Testis (tissue), 3 donors: ENCODE results near the gene TWF2. TPM values are rescaled to one million over a fixed set of nuclear protein-coding genes. Genes with fewer than 3 reads are reported as not detected.

Experiments
- DNase-seq: peaks from one replicate; pipeline ENCODE4 v3.0.0-alpha.2; 2019
- H3K27ac ChIP-seq, 2 donors: fragments of 200-600 bp; sonication (generic); one replicate each; pipeline ENCODE4 v1.5.1; 2019
- H3K27me3 ChIP-seq: fragments of 200-600 bp; sonication (generic); one replicate; pipeline ENCODE4 v1.5.1; 2019
- H3K36me3 ChIP-seq: fragments of 200-600 bp; sonication (generic); one replicate; pipeline ENCODE4 v1.5.1; 2017; ENCODE audit warnings: low read depth; ENCODE audit errors: missing control alignments
- H3K4me1 ChIP-seq: fragments of 200-600 bp; sonication (generic); one replicate; pipeline ENCODE4 v1.5.1; 2019
- H3K4me3 ChIP-seq, 2 donors: fragments of 200-600 bp; sonication (generic); one replicate each; pipeline ENCODE4 v1.5.1; 2017 to 2019
- H3K9me3 ChIP-seq: fragments of 200-600 bp; sonication (generic); one replicate; pipeline ENCODE4 v1.5.1; 2017
- CTCF ChIP-seq, 3 experiments: fragments of 450-650 bp in 2 of 3; fragments of 200-600 bp in 1 of 3; sonication (generic) in 1 of 3; IDR thresholded peaks; one replicate each; pipeline ENCODE4 v1.5.1; 2016 to 2019; ENCODE audit warnings: antibody characterized with exemption in 3 of 3, mild to moderate bottlenecking in 2 of 3, moderate library complexity in 1 of 3
- POLR2A ChIP-seq: fragments of 450-650 bp; IDR thresholded peaks from one replicate; pipeline ENCODE4 v1.6.1; 2017; ENCODE audit warnings: antibody characterized with exemption, mild to moderate bottlenecking, moderate library complexity
- WGBS, 2 donors: methylation state at CpG; one replicate each; pipeline ENCODE4 v1.1.5; 2018; 5-methylcytosine and 5-hydroxymethylcytosine counted together
- intact Hi-C: fragments of 100-400 bp; cut with DNase I; formaldehyde crosslinking; loops from one replicate; pipeline ENCODE4 v1.15.1; 2023; ENCODE audit warnings: low total_unique reads
- microRNA counts, 2 donors: library from miRNA; unstranded; fragments of <30 nt; microRNA quantifications; one replicate each; lab custom pipeline; 2016
- microRNA-seq, 2 donors: library from miRNA; unstranded; fragments of <30 nt; microRNA quantifications; one replicate each; pipeline ENCODE4, GENCODE V29; 2016; ENCODE audit warnings: borderline number of aligned reads in 2 of 2, borderline replicate concordance in 1 of 2
- polyA plus RNA-seq: library from polyadenylated mRNA; stranded (reverse); fragments of 350-450 nt; fragmentation: Illumina TruSeq; extraction: RNeasy Lipid Tissue Mini Kit (QIAGEN cat#74804); gene quantifications from one replicate; pipeline ENCODE4 v1.2.3, GENCODE V29; 2014; ENCODE audit warnings: low read depth, low replicate concordance; ENCODE audit not compliant: insufficient read depth
- small RNA-seq, 2 donors: library from RNA; depleted of rRNA; stranded (forward); fragments of <200 nt; gene quantifications; one replicate each; pipeline ENCODE3, GENCODE V24; 2016
- total RNA-seq, 2 donors: library from RNA; depleted of rRNA; stranded (reverse); fragments of >200 nt; gene quantifications; one replicate each; pipeline ENCODE4 v1.2.3, GENCODE V29; 2016

The TWF2 gene
- total and polyA plus RNA-seq, 3 donors from 2014 or later, result 30.0 to 58.1 (median 36.5) TPM

GRCh38 chr3:52181543-52181942 lies 57.4 kb downstream of the TWF2 start:
- 37 to 38% methylated on average over 3 to 4 of the region's 4 CpGs for WGBS, 2 donors

More at GRCh38 chr3:52181543-52181942, 57.4 kb downstream of the TWF2 start:
- DNase-seq, result peak; percentile 49
- Histone ChIP-seq H3K27me3 (no peaks in the 10 kb centered on the region), H3K4me1 (peaks cover 36% of the 10 kb centered on the region), H3K4me3 (no peak overlapping the region), H3K9me3 (no peaks in the 10 kb centered on the region), H3K36me3 (no peaks in the 10 kb centered on the region), H3K27ac (peak overlapping the region in 1 of 2 donors; percentile 1)
- TF ChIP-seq POLR2A (no peak), CTCF (IDR thresholded peaks at IDR 0.05) (no peak)
- intact Hi-C loops, result no loop called here

MicroRNA genes within 50 kb of the gene (microRNA counts, 767-probe panel; counts per million panel counts)
- 12,334 to 13,380 counts per million in 2 donors for microRNA hsa-let-7g-5p (lab: Ali Mortazavi, UCI)

Small RNA genes within 50 kb of the gene (microRNA-seq; reads per million reads assigned to microRNA genes)
- 179,815 to 181,170 reads per million in 2 donors for gene MIRLET7G

Small RNA genes within 50 kb of the gene (small RNA-seq; reads per million reads assigned to genes)
- 257 to 395 reads per million in 2 donors for gene MIRLET7G

Other genes with a start within 250 kb of the TWF2 start
- 100 to 1,000 TPM; 491 to 999 TPM for gene RPL29, start 243.3 kb downstream of the TWF2 start, total RNA-seq
- 965 TPM for gene RPL29, start 243.3 kb downstream of the TWF2 start, polyA plus RNA-seq
- gene DUSP7, start 182.6 kb downstream of the TWF2 start, total RNA-seq, result 10 to 100 TPM; 40.6 to 48.8 TPM
- gene DUSP7, start 182.6 kb downstream of the TWF2 start, polyA plus RNA-seq, result 25.1 TPM
- gene POC1A, start 84.7 kb downstream of the TWF2 start, total RNA-seq, result 10 to 100 TPM; 16.7 to 21.7 TPM
- 36.1 TPM for gene POC1A, start 84.7 kb downstream of the TWF2 start, polyA plus RNA-seq
- gene ALAS1, start 41.0 kb downstream of the TWF2 start, total RNA-seq, result 10 to 100 TPM; 49.9 to 51.4 TPM
- gene ALAS1, start 41.0 kb downstream of the TWF2 start, polyA plus RNA-seq, result 54.2 TPM
- gene TLR9, start 13.5 kb downstream of the TWF2 start, total RNA-seq, result under 1 TPM; 0.08 to 0.25 TPM
- gene TLR9, start 13.5 kb downstream of the TWF2 start, polyA plus RNA-seq, result 0.20 TPM
- gene PPM1M, start 6.6 kb upstream of the TWF2 start, total RNA-seq, result 10 to 100 TPM; 12.9 to 15.2 TPM
- 22.2 TPM for gene PPM1M, start 6.6 kb upstream of the TWF2 start, polyA plus RNA-seq
- gene WDR82, start 39.5 kb upstream of the TWF2 start, total RNA-seq, result 10 to 100 TPM; 76.1 to 85.7 TPM
- 80.9 TPM for gene WDR82, start 39.5 kb upstream of the TWF2 start, polyA plus RNA-seq
- 10 to 100 TPM in 1 of 2 donors, 1 to 10 TPM in 1; 9.7 to 15.6 TPM for gene GLYCTK, start 48.7 kb upstream of the TWF2 start, total RNA-seq
- 6.3 TPM for gene GLYCTK, start 48.7 kb upstream of the TWF2 start, polyA plus RNA-seq
- 10 to 100 TPM; 40.0 to 49.1 TPM for gene DNAH1, start 77.2 kb upstream of the TWF2 start, total RNA-seq
- 50.4 TPM for gene DNAH1, start 77.2 kb upstream of the TWF2 start, polyA plus RNA-seq
- 100 to 1,000 TPM; 167 to 201 TPM for gene BAP1, start 170.8 kb upstream of the TWF2 start, total RNA-seq
- 231 TPM for gene BAP1, start 170.8 kb upstream of the TWF2 start, polyA plus RNA-seq
- gene PHF7, start 171.5 kb upstream of the TWF2 start, total RNA-seq, result 1,000 to 10,000 TPM in 1 of 2 donors, 100 to 1,000 TPM in 1; 772 to 1,782 TPM
- gene PHF7, start 171.5 kb upstream of the TWF2 start, polyA plus RNA-seq, result 3,007 TPM
- 1 to 10 TPM; 1.7 to 2.1 TPM for gene SEMA3G, start 205.9 kb upstream of the TWF2 start, total RNA-seq
- gene SEMA3G, start 205.9 kb upstream of the TWF2 start, polyA plus RNA-seq, result 3.1 TPM
- 10 to 100 TPM; 11.3 to 23.2 TPM for gene TNNC1, start 214.9 kb upstream of the TWF2 start, total RNA-seq
- 91.7 TPM for gene TNNC1, start 214.9 kb upstream of the TWF2 start, polyA plus RNA-seq
- gene NISCH, start 216.4 kb upstream of the TWF2 start, total RNA-seq, result 100 to 1,000 TPM; 315 to 327 TPM
- 166 TPM for gene NISCH, start 216.4 kb upstream of the TWF2 start, polyA plus RNA-seq